ENCODE data around the gene FAM131C.

DNA sequence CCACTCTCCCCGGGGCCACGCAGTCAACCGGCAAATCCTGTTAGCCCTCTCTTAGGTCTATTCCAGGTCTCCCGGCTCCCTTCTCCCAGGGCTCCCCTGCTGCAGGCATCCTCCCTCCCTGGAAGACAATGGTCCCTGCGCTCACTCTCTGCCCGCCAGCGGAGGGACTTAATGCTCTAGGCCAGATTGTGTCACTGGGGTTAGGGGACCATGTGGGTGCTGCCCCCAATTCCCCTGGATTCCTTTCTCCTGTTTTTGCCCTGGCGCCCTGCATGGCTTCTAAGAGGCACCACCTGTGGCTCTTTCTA, 8.2 kb downstream of the FAM131C start:
- no peak for TF ChIP-seq CTCF (conservative IDR thresholded peaks at IDR 0.05 in 1 of 2, IDR thresholded peaks at IDR 0.05 in 1 of 2; ENCODE audit: extremely low read depth in 1 of 2, insufficient read depth in 1 of 2, low read depth in 1 of 2, low read length in 2 of 2)
- no peak for TF ChIP-seq EZH2 (IDR thresholded peaks at IDR 0.05; ENCODE audit: borderline replicate concordance, low read length)

All from mammary epithelial cell (primary cell).